Measurements from ENCODE around the gene INPP4B. TPM values are rescaled to one million over a fixed set of nuclear protein-coding genes. Genes with fewer than 3 reads are reported as not detected.

The INPP4B gene
- total RNA-seq, 2 experiments from 2014 or later, result not detected

DNA sequence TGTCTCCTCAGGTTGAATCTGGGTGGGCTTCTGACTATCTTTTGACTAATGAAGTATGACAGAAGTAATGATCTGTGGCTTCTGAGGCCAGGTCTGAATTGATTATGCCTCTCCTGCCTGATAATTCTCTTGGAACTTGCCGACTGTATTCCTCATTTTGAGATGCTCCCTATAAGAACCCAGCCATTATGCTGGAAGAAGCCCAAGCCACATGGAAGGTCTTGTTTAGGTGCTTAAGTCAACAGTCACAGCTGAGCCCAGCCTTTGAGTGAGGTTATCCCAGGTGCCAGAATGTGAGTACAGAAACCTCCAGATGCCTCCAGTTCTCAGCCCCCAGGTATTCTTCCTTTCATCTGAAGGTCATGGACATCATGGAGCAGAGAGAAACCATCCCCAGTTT, 753.2 kb downstream of the INPP4B start:
- no peaks in the 10 kb centered on the region for H3K36me3 ChIP-seq (ENCODE audit: insufficient read depth, low read length)

DNA sequence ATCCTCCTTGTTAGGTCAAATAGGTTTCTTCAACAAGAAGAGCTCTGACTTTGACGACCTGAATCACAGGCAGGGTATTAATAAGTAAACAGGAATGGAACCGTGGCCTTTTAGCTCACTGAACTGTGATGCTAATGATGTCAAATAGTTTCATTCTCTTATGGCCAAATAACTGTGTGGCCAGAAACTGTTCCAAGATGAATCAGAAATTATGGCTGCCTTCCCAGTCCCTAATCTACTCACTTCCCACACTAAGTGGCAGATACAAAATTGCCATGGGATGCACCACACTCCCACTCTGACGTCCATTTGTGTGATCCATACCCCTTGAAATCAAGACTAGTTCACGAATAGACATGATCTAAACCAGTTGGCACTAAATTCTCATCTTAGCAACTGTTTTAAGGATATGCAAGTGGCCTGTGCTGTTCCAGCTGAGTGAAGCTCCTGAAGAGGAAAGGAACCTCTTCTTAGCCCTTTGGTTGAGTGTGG, 754.4 kb downstream of the INPP4B start:
- BruUV-seq (replicated peaks), result no TSS peak
- CTCF ChIA-PET (ENCODE audit: unreplicated experiment), result no interaction called here

More for the DNA sequence above, 753.2 kb downstream of the INPP4B start:
- H3K9me3 ChIP-seq (ENCODE audit: low read length), result no peaks in the 10 kb centered on the region
- no peak overlapping the region for H2AFZ ChIP-seq (ENCODE audit: low read length)
- H3K4me1 ChIP-seq (ENCODE audit: insufficient read depth, low read length, poor library complexity, severe bottlenecking), result no peaks in the 10 kb centered on the region
- H3K27ac ChIP-seq (ENCODE audit: low read depth, low read length, poor library complexity, severe bottlenecking), result no peak overlapping the region
- CTCF ChIA-PET (ENCODE audit: unreplicated experiment), result no interaction called here
- intact Hi-C loops (cut with micrococcal nuclease; ENCODE audit: unreplicated experiment), result no loop called here
- H3K79me2 ChIP-seq (ENCODE audit: insufficient read depth, low read depth, low read length), result no peaks in the 10 kb centered on the region
- BruUV-seq (replicated peaks), result no TSS peak
- H3K4me2 ChIP-seq (ENCODE audit: low read length), result no peak overlapping the region
- no peaks in the 10 kb centered on the region for H3K9me2 ChIP-seq (ENCODE audit: insufficient read depth, low read length)
- no peak overlapping the region for H3K4me3 ChIP-seq (ENCODE audit: low read depth, low read length, poor library complexity, severe bottlenecking)
- POLR2A ChIA-PET, result no interaction called here
- no peak for DNase-seq (ENCODE audit: low spot score)
- TF ChIP-seq EZH2phosphoT487 (IDR thresholded peaks at IDR 0.05; ENCODE audit: borderline replicate concordance, low read depth, low read length), result no peak
- TF ChIP-seq, protein P1, sequence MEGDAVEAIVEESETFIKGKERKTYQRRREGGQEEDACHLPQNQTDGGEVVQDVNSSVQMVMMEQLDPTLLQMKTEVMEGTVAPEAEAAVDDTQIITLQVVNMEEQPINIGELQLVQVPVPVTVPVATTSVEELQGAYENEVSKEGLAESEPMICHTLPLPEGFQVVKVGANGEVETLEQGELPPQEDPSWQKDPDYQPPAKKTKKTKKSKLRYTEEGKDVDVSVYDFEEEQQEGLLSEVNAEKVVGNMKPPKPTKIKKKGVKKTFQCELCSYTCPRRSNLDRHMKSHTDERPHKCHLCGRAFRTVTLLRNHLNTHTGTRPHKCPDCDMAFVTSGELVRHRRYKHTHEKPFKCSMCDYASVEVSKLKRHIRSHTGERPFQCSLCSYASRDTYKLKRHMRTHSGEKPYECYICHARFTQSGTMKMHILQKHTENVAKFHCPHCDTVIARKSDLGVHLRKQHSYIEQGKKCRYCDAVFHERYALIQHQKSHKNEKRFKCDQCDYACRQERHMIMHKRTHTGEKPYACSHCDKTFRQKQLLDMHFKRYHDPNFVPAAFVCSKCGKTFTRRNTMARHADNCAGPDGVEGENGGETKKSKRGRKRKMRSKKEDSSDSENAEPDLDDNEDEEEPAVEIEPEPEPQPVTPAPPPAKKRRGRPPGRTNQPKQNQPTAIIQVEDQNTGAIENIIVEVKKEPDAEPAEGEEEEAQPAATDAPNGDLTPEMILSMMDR (conservative IDR thresholded peaks at IDR 0.05; ENCODE audit: low read length), result no peak
- H4K20me1 ChIP-seq (ENCODE audit: insufficient read depth, low read length), result no peaks in the 10 kb centered on the region

DNA sequence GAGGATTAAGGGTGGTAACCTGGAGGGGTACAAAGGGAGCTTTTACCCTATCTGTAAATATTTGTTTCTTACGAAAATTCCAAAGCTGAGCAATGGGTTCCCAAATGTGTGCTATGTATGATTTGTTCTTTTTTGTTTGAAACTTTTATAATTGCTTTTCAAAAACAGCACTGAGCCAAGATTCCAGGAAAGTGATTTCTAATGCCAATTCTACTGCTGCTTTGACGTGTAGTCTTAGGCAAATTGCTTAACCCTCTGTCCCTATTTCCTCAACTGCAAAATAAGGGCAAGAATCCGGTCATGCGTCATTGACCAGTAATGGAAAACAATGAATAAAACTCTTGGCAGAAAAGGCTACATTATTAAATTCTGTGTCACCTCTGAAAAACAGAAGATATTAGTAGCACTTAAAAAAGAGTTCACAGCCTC, 755.0 kb downstream of the INPP4B start:
- H3K79me2 ChIP-seq (ENCODE audit: insufficient read depth, low read depth, low read length), result no peaks in the 10 kb centered on the region
- no peak overlapping the region for H3K4me3 ChIP-seq (ENCODE audit: low read depth, low read length, poor library complexity, severe bottlenecking)
- no peak overlapping the region for H3K4me2 ChIP-seq (ENCODE audit: low read length)
- no peaks in the 10 kb centered on the region for H3K9me2 ChIP-seq (ENCODE audit: insufficient read depth, low read length)
- H3K36me3 ChIP-seq (ENCODE audit: insufficient read depth, low read length), result no peaks in the 10 kb centered on the region
- H4K20me1 ChIP-seq (ENCODE audit: insufficient read depth, low read length), result no peaks in the 10 kb centered on the region
- no peak overlapping the region for H3K27ac ChIP-seq (ENCODE audit: low read depth, low read length, poor library complexity, severe bottlenecking)
- H2AFZ ChIP-seq (ENCODE audit: low read length), result no peak overlapping the region
- ChIA-PET POLR2A (interaction anchor here (0.6 to 0.9 kb wide), 2 partner anchors 242 to 431 kb away, joined by 3 read pairs; no protein-coding TSS in a partner anchor), CTCF (ENCODE audit: unreplicated experiment) (no interaction called here)
- H3K9me3 ChIP-seq (ENCODE audit: low read length), result no peaks in the 10 kb centered on the region
- intact Hi-C loops (cut with micrococcal nuclease; ENCODE audit: unreplicated experiment), result no loop called here
- no TSS peak for BruUV-seq (replicated peaks)
- TF ChIP-seq, protein P1 (conservative IDR thresholded peaks at IDR 0.05; ENCODE audit: low read length), result no peak
- no peak for TF ChIP-seq EZH2phosphoT487 (IDR thresholded peaks at IDR 0.05; ENCODE audit: borderline replicate concordance, low read depth, low read length)
- H3K4me1 ChIP-seq (ENCODE audit: insufficient read depth, low read length, poor library complexity, severe bottlenecking), result no peaks in the 10 kb centered on the region
- DNase-seq (ENCODE audit: low spot score), result no peak

More for the DNA sequence above, 754.4 kb downstream of the INPP4B start:
- Histone ChIP-seq H3K9me2 (ENCODE audit: insufficient read depth, low read length) (no peaks in the 10 kb centered on the region), H3K79me2 (ENCODE audit: insufficient read depth, low read depth, low read length) (no peaks in the 10 kb centered on the region), H3K4me2 (ENCODE audit: low read length) (no peak overlapping the region), H3K36me3 (ENCODE audit: insufficient read depth, low read length) (no peaks in the 10 kb centered on the region), H3K4me1 (ENCODE audit: insufficient read depth, low read length, poor library complexity, severe bottlenecking) (no peaks in the 10 kb centered on the region), H4K20me1 (ENCODE audit: insufficient read depth, low read length) (no peaks in the 10 kb centered on the region), H2AFZ (ENCODE audit: low read length) (no peak overlapping the region), H3K27ac (ENCODE audit: low read depth, low read length, poor library complexity, severe bottlenecking) (no peak overlapping the region), H3K9me3 (ENCODE audit: low read length) (no peaks in the 10 kb centered on the region), H3K4me3 (ENCODE audit: low read depth, low read length, poor library complexity, severe bottlenecking) (no peak overlapping the region)
- intact Hi-C loops (cut with micrococcal nuclease; ENCODE audit: unreplicated experiment), result no loop called here
- no peak for TF ChIP-seq EZH2phosphoT487 (IDR thresholded peaks at IDR 0.05; ENCODE audit: borderline replicate concordance, low read depth, low read length)
- TF ChIP-seq, protein P1 (conservative IDR thresholded peaks at IDR 0.05; ENCODE audit: low read length), result no peak
- POLR2A ChIA-PET, result interaction anchor here (0.6 to 0.9 kb wide), 3 partner anchors 182 to 348 kb away, joined by 3 read pairs; no protein-coding TSS in a partner anchor
- no peak for DNase-seq (ENCODE audit: low spot score)
